Sigmoid colon (tissue), 4 donors: ENCODE results near the gene DDX6.
"Not testable (repeated sequence)": the region's sequence is repeated elsewhere in the genome, so short reads cannot be mapped to it uniquely, and the experiment has no call there.

ENCODE experiments used
- CTCF ChIP-seq, 4 experiments: fragments of 450-650 bp in 3 of 4; fragments of 200-600 bp in 1 of 4; IDR thresholded peaks; one replicate each; pipeline ENCODE4 v1.5.1; 2016 to 2019; ENCODE audit warnings: antibody characterized with exemption in 4 of 4, mild to moderate bottlenecking in 3 of 4, moderate library complexity in 2 of 4
- EP300 ChIP-seq, 4 donors: sonication (generic); formaldehyde crosslinking; IDR thresholded peaks; one replicate each; pipeline ENCODE4 v1.6.1; 2017; ENCODE audit warnings: antibody characterized with exemption in 4 of 4

GRCh38 chr11:118727001-118727720 lies 63.8 kb downstream of the DDX6 start:
- TF ChIP-seq CTCF, EP300 (IDR thresholded peaks at IDR 0.05): not testable (repeated sequence)
